IMR-90 (cell line): Measurements from ENCODE around the gene ATG12. TPM values are rescaled to one million over a fixed set of nuclear protein-coding genes. Genes with fewer than 3 reads are reported as not detected.

Source experiments
- ATAC-seq: fragments of 200-7000 bp; cut with Tn5 transposase; 2 replicates; pipeline ENCODE4 v1.9.1; 2020; ENCODE audit warnings: low read depth, mild to moderate bottlenecking, moderate library complexity
- BruUV-seq: library from RNA; stranded (reverse); fragments of 400-500 nt; replicated peaks from 2 replicates; lab custom pipeline; 2021; lab: Mats Ljungman, UMichigan
- CTCF ChIA-PET: fragments of 300-600 bp; formaldehyde crosslinking; extraction: SDS; loops from one replicate; lab custom pipeline; 2021; ENCODE audit warnings: antibody characterized with exemption; lab: Yijun Ruan, JAX
- POLR2A ChIA-PET: fragments of 300-600 bp; sonication (Branson Sonifier 250); formaldehyde crosslinking; loops from one replicate; lab custom pipeline; 2022; ENCODE audit warnings: antibody characterized with exemption; ENCODE audit not compliant: unreplicated experiment; lab: Charles Lee
- DNase-seq: peaks from one replicate; pipeline ENCODE4 v3.0.0; 2013
- H2AFZ ChIP-seq: replicated peaks from 2 replicates; pipeline ENCODE3; 2013; ENCODE audit warnings: low read length, mild to moderate bottlenecking; ENCODE audit not compliant: poor library complexity
- H2AK5ac ChIP-seq: 2 replicates; pipeline ENCODE4 v1.6.1; 2013; ENCODE audit warnings: low read depth, low read length, inconsistent platforms
- H2AK9ac ChIP-seq: replicated peaks from 2 replicates; pipeline ENCODE3; 2013; ENCODE audit warnings: mild to moderate bottlenecking, low read depth, low read length, moderate library complexity; ENCODE audit not compliant: poor library complexity
- H2BK120ac ChIP-seq: 2 replicates; pipeline ENCODE4 v1.6.1; 2013; ENCODE audit warnings: low read depth, low read length, inconsistent platforms
- H2BK15ac ChIP-seq: 3 replicates; pipeline ENCODE4 v1.6.1; 2013; ENCODE audit warnings: low read depth, low read length, inconsistent platforms
- H2BK20ac ChIP-seq: 2 replicates; pipeline ENCODE4 v1.6.1; 2013; ENCODE audit warnings: low read depth, mild to moderate bottlenecking, inconsistent platforms, low read length, moderate library complexity
- H2BK5ac ChIP-seq: 2 replicates; pipeline ENCODE4 v1.6.1; 2013; ENCODE audit warnings: mild to moderate bottlenecking, low read depth, low read length, inconsistent platforms; ENCODE audit not compliant: poor library complexity, severe bottlenecking
- H3K14ac ChIP-seq: replicated peaks from 2 replicates; pipeline ENCODE4 v1.6.1; 2013; ENCODE audit warnings: low read depth, low read length, inconsistent platforms
- H3K18ac ChIP-seq: 2 replicates; pipeline ENCODE4 v1.6.1; 2013; ENCODE audit warnings: low read depth, low read length, control low read depth
- H3K23ac ChIP-seq: 2 replicates; pipeline ENCODE4 v1.6.1; 2013; ENCODE audit warnings: low read depth, low read length, inconsistent platforms
- H3K27ac ChIP-seq: 2 replicates; pipeline ENCODE4 v1.5.1; 2013; ENCODE audit warnings: mild to moderate bottlenecking, control low read depth, low read length; ENCODE audit not compliant: insufficient read depth
- H3K27me3 ChIP-seq: 2 replicates; pipeline ENCODE4 v1.6.1; 2013; ENCODE audit warnings: low read length; ENCODE audit not compliant: control insufficient read depth, insufficient read depth
- H3K36me3 ChIP-seq: 2 replicates; pipeline ENCODE4 v1.6.1; 2013; ENCODE audit warnings: low read length, mixed read lengths; ENCODE audit not compliant: control insufficient read depth, insufficient read depth
- H3K4ac ChIP-seq: 2 replicates; pipeline ENCODE4 v1.6.1; 2013; ENCODE audit warnings: low read depth, low read length, inconsistent platforms
- H3K4me1 ChIP-seq: 2 replicates; pipeline ENCODE4 v1.6.1; 2013; ENCODE audit warnings: low read length, mixed read lengths; ENCODE audit not compliant: control insufficient read depth, insufficient read depth
- H3K4me2 ChIP-seq: 2 replicates; pipeline ENCODE4 v1.6.1; 2013; ENCODE audit warnings: low read depth, mild to moderate bottlenecking, control low read depth, low read length, moderate library complexity
- H3K4me3 ChIP-seq: 2 replicates; pipeline ENCODE4 v1.5.1; 2013; ENCODE audit warnings: low read depth, mild to moderate bottlenecking, control low read depth, low read length, moderate library complexity; ENCODE audit not compliant: insufficient read depth
- H3K56ac ChIP-seq: 2 replicates; pipeline ENCODE4 v1.6.1; 2013; ENCODE audit warnings: low read length, inconsistent platforms; ENCODE audit not compliant: insufficient read depth; ENCODE audit errors: extremely low read depth
- H3K79me1 ChIP-seq, 2 experiments: 2 replicates each; pipeline ENCODE4 v1.6.1; 2013; ENCODE audit warnings: low read length in 2 of 2, inconsistent platforms in 1 of 2, low read depth in 1 of 2
- H3K9ac ChIP-seq: 2 replicates; pipeline ENCODE4 v1.6.1; 2013; ENCODE audit warnings: low read depth, low read length, control low read depth
- H3K9me1 ChIP-seq: 2 replicates; pipeline ENCODE4 v1.6.1; 2013; ENCODE audit warnings: low read length, inconsistent platforms; ENCODE audit not compliant: insufficient read depth
- H3K9me3 ChIP-seq: 2 replicates; pipeline ENCODE4 v1.6.1; 2013; ENCODE audit warnings: low read length; ENCODE audit not compliant: control insufficient read depth, insufficient read depth
- H4K20me1 ChIP-seq: 2 replicates; pipeline ENCODE4 v1.6.1; 2013; ENCODE audit warnings: low read length, inconsistent platforms; ENCODE audit not compliant: insufficient read depth
- H4K5ac ChIP-seq: 2 replicates; pipeline ENCODE4 v1.6.1; 2013; ENCODE audit warnings: mild to moderate bottlenecking, low read depth, low read length, control low read depth
- H4K8ac ChIP-seq, 2 experiments: 2 replicates each; pipeline ENCODE4 v1.6.1; 2013; ENCODE audit warnings: low read depth in 2 of 2, low read length in 2 of 2, control low read depth in 1 of 2, inconsistent platforms in 1 of 2
- H4K91ac ChIP-seq: 2 replicates; pipeline ENCODE4 v1.6.1; 2013; ENCODE audit warnings: low read depth, low read length, inconsistent platforms; ENCODE audit not compliant: insufficient read depth
- MAFK ChIP-seq: IDR thresholded peaks from 2 replicates; pipeline ENCODE4 v1.6.1; 2012; ENCODE audit warnings: low read depth, low read length, improper control_type of control experiment
- MAZ ChIP-seq: IDR thresholded peaks from 2 replicates; pipeline ENCODE4 v1.6.1; 2012; ENCODE audit warnings: low read depth, mild to moderate bottlenecking, low read length, improper control_type of control experiment, moderate library complexity, borderline replicate concordance
- RAD21 ChIP-seq: IDR thresholded peaks from 2 replicates; pipeline ENCODE4 v1.6.1; 2012; ENCODE audit warnings: low read length, improper control_type of control experiment
- RFX5 ChIP-seq: IDR thresholded peaks from 2 replicates; pipeline ENCODE4 v1.8.0; 2012; ENCODE audit warnings: low read depth, mild to moderate bottlenecking, low read length, moderate library complexity
- SMC3 ChIP-seq: fragments of 150-350 bp; IDR thresholded peaks from 2 replicates; pipeline ENCODE4 v1.6.1; 2016; ENCODE audit warnings: low read depth, mild to moderate bottlenecking, antibody characterized with exemption, low read length, moderate library complexity
- WGBS, 2 experiments: methylation state at CpG; one replicate each; pipeline versions ENCODE4 v1.1.5 to v1.1.7; 2013; ENCODE audit warnings: missing lambda C conversion rate in 2 of 2; ENCODE audit not compliant: insufficient read length in 1 of 2; ENCODE audit errors: extremely low coverage in 2 of 2; 5-methylcytosine and 5-hydroxymethylcytosine counted together
- dilution Hi-C: fragments of 300-500 bp; cut with HindIII; formaldehyde crosslinking; loops from one replicate; pipeline ENCODE4 v1.14.3; 2018; ENCODE audit warnings: low sequenced_read_pairs; ENCODE audit not compliant: unreplicated experiment
- in situ Hi-C: fragments of 300-500 bp; cut with MboI; formaldehyde crosslinking; loops from 3 replicates; pipeline ENCODE4 v1.14.3; 2019; ENCODE audit warnings: low sequenced_read_pairs, inconsistent platforms, mixed read lengths
- intact Hi-C: fragments of 100-400 bp; cut with micrococcal nuclease; formaldehyde crosslinking; loops from 2 replicates; pipeline ENCODE4 v1.10.0; 2022
- polyA plus RNA-seq, 3 experiments: library from polyadenylated mRNA; depleted of rRNA; stranded (reverse); fragments of >200 nt; gene quantifications; 2 replicates each; pipeline ENCODE4 v1.2.3, GENCODE V29; 2012; ENCODE audit warnings: low replicate concordance in 1 of 3
- total RNA-seq: library from RNA; depleted of rRNA; stranded (reverse); fragments of >200 nt; gene quantifications from 2 replicates; pipeline ENCODE4 v1.2.3, GENCODE V29; 2012

ATG12 gene
- total and polyA plus RNA-seq, 2 of the 4 experiments (the other 2 are of a cell fraction) = 68.0 to 95.7 TPM

DNA sequence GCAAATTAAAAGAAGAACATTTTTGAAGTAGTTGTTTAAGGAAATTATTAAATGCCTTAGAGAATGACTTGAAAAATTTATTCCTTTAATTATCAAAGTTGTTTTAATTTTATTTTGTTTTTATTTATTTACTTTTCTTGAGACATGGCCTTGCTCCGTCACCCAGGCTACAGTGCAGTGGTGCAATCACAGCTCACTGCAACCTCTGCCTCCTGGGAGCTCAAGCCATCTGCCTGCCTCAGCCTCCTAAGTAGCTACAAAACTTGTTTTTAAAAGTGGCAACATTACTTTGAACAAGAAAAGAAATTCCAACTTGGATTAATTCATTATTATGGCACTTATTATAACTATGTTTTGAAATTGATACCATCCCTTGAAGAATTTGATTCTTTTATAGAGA lies 53.9 kb downstream of the ATG12 start:
- Histone ChIP-seq H4K20me1 (no peaks in the 10 kb centered on the region), H3K27ac (no peak overlapping the region), H2BK120ac (no peak overlapping the region), H3K4me1 (no peaks in the 10 kb centered on the region), H4K5ac (no peak overlapping the region), H2BK20ac (no peak overlapping the region), H3K79me1 (no peaks in the 10 kb centered on the region), H3K14ac (no peak overlapping the region), H3K27me3 (peaks cover 4% of the 10 kb centered on the region), H2AFZ (no peak overlapping the region), H2BK5ac (no peak overlapping the region), H2BK15ac (no peak overlapping the region), H3K9me3 (no peaks in the 10 kb centered on the region), H3K9ac (no peak overlapping the region), H4K91ac (no peak overlapping the region), H3K4me2 (no peak overlapping the region), H2AK5ac (no peak overlapping the region), H4K8ac (no peak overlapping the region), H2AK9ac (no peak overlapping the region), H3K23ac (no peak overlapping the region), H3K4ac (no peak overlapping the region), H3K9me1 (no peaks in the 10 kb centered on the region), H3K56ac (no peak overlapping the region), H3K4me3 (no peak overlapping the region), H3K18ac (no peak overlapping the region), H3K36me3 (no peaks in the 10 kb centered on the region)
- ChIA-PET POLR2A (no interaction called here), CTCF (no interaction called here)
- no TSS peak for BruUV-seq
- intact Hi-C loops = no loop called here
- WGBS, 2 experiments = no CpG with 5 or more reads among the region's 1 CpG
- in situ Hi-C loops = no loop called here
- dilution Hi-C loops = no loop called here
- no peak for ATAC-seq
- TF ChIP-seq RFX5 (no peak), MAZ (no peak), RAD21 (no peak), SMC3 (no peak), MAFK (no peak)
- no peak for DNase-seq
